HG03558 (cell line): ENCODE data around the gene FNDC5.

Experiments
- ATAC-seq: cut with Tn5 transposase; IDR thresholded peaks from one replicate; pipeline ENCODE4 v1.9.1; 2021; ENCODE audit warnings: moderate number of reproducible peaks; ENCODE audit not compliant: unreplicated experiment; ENCODE audit errors: extremely low read depth

Gene FNDC5

GRCh38 chr1:32868806-32869455 lies 1.8 kb downstream of the FNDC5 start:
- no peak for ATAC-seq

GRCh38 chr1:32868085-32868484 lies 2.6 kb downstream of the FNDC5 start:
- no peak for ATAC-seq

- no peak for ATAC-seq
Measured at GRCh38 chr1:32867671-32868070, 3.0 kb downstream of the FNDC5 start.

- no peak for ATAC-seq
Measured at GRCh38 chr1:32867151-32867550, 3.6 kb downstream of the FNDC5 start.

GRCh38 chr1:32865639-32866405 lies 4.9 kb downstream of the FNDC5 start:
- ATAC-seq = no peak

- no peak for ATAC-seq
Measured at GRCh38 chr1:32864375-32865019, 6.2 kb downstream of the FNDC5 start.

- no peak for ATAC-seq
Measured at GRCh38 chr1:32863881-32864245, 6.8 kb downstream of the FNDC5 start.

- ATAC-seq = no peak
Measured at GRCh38 chr1:32863218-32863880, 7.4 kb downstream of the FNDC5 start.

GRCh38 chr1:32861904-32862695 lies 8.6 kb downstream of the FNDC5 start:
- no peak for ATAC-seq

- ATAC-seq = no peak
Measured at GRCh38 chr1:32860566-32860965, 10.1 kb downstream of the FNDC5 start.

- ATAC-seq = no peak
Measured at GRCh38 chr1:32859915-32860314, 10.8 kb downstream of the FNDC5 start.

- no peak for ATAC-seq
Measured at GRCh38 chr1:32858791-32859190, 11.9 kb downstream of the FNDC5 start.

- ATAC-seq = no peak
Measured at GRCh38 chr1:32858136-32858535, 12.6 kb downstream of the FNDC5 start.

- ATAC-seq = no peak
Measured at GRCh38 chr1:32855861-32856617, 14.7 kb downstream of the FNDC5 start.

- ATAC-seq = no peak
Measured at GRCh38 chr1:32848354-32849063, 22.2 kb downstream of the FNDC5 start.

GRCh38 chr1:32831878-32832277 lies 38.8 kb downstream of the FNDC5 start:
- no peak for ATAC-seq

GRCh38 chr1:32830092-32830852 lies 40.4 kb downstream of the FNDC5 start:
- ATAC-seq = no peak

- ATAC-seq = no peak
Measured at GRCh38 chr1:32828341-32828740, 42.4 kb downstream of the FNDC5 start.
